SU-DHL-6 (cell line): ENCODE results near the gene PTCH2.

Experiments used
- H2AFZ ChIP-seq: fragments of 200-600 bp; sonication (generic); 2 replicates; pipeline ENCODE4 v1.6.1; 2014; ENCODE audit warnings: low read depth, mild to moderate bottlenecking, moderate library complexity, mixed read lengths, antibody characterized with exemption, low read length; ENCODE audit not compliant: severe bottlenecking
- H3F3A ChIP-seq: fragments of 200-600 bp; shearing (Covaris generic); 2 replicates; pipeline ENCODE4 v1.6.0; 2016; ENCODE audit warnings: antibody characterized with exemption, mild to moderate bottlenecking; ENCODE audit not compliant: insufficient read depth
- H3K27ac ChIP-seq: fragments of 200-600 bp; sonication (generic); 2 replicates; pipeline ENCODE4 v1.5.1; 2016; ENCODE audit warnings: low read depth, mild to moderate bottlenecking, low read length, moderate library complexity, mixed read lengths
- H3K27me3 ChIP-seq: fragments of 200-600 bp; sonication (generic), shearing (Covaris generic); 2 replicates; pipeline ENCODE4 v1.6.0; 2014; ENCODE audit warnings: mild to moderate bottlenecking, low read length
- H3K36me3 ChIP-seq: fragments of 200-600 bp; sonication (generic); 2 replicates; pipeline ENCODE4 v1.6.1; 2014; ENCODE audit warnings: mild to moderate bottlenecking, low read length, mixed read lengths
- H3K4me2 ChIP-seq: fragments of 300-600, 200-600 bp; shearing (Covaris generic), sonication (generic); 2 replicates; pipeline ENCODE4 v1.6.0; 2014; ENCODE audit warnings: low read length, low read depth, mild to moderate bottlenecking; ENCODE audit not compliant: poor library complexity, severe bottlenecking
- H3K4me3 ChIP-seq: fragments of 200-600 bp; sonication (generic); 2 replicates; pipeline ENCODE4 v1.5.1; 2014; ENCODE audit warnings: antibody characterized with exemption, low read length, mild to moderate bottlenecking, mixed read lengths; ENCODE audit not compliant: insufficient read depth, poor library complexity, severe bottlenecking
- H3K79me2 ChIP-seq: fragments of 200-600 bp; sonication (generic); 2 replicates; pipeline ENCODE4 v1.6.1; 2014; ENCODE audit warnings: mild to moderate bottlenecking, low read length, moderate library complexity; ENCODE audit not compliant: insufficient read depth
- H3K9ac ChIP-seq: fragments of 200-600 bp; sonication (generic); 2 replicates; pipeline ENCODE4 v1.7.0; 2014; ENCODE audit warnings: mild to moderate bottlenecking, low read length
- H3K9me2 ChIP-seq: fragments of 200-600 bp; sonication (generic); replicated peaks from 2 replicates; pipeline ENCODE4 v1.6.1; 2014; ENCODE audit warnings: low read length; ENCODE audit not compliant: insufficient read depth
- H3K9me3 ChIP-seq: fragments of 200-600 bp; sonication (generic); 2 replicates; pipeline ENCODE4 v1.6.1; 2014; ENCODE audit warnings: low read length, mixed read lengths; ENCODE audit not compliant: insufficient read depth
- H4K20me1 ChIP-seq: fragments of 200-600 bp; sonication (generic); 2 replicates; pipeline ENCODE4 v1.6.1; 2014; ENCODE audit warnings: low read depth, mild to moderate bottlenecking, antibody characterized with exemption, low read length, moderate library complexity, mixed read lengths
- CTCF ChIP-seq: fragments of 200-600 bp; sonication (generic); IDR thresholded peaks from one replicate; pipeline ENCODE4 v1.5.1; 2017; ENCODE audit warnings: antibody characterized with exemption, mild to moderate bottlenecking, low read length, moderate library complexity; ENCODE audit not compliant: insufficient read depth, poor library complexity, severe bottlenecking
- EZH2phosphoT487 ChIP-seq: fragments of 200-600 bp; sonication (generic), shearing (Covaris generic); conservative IDR thresholded peaks from 2 replicates; pipeline ENCODE4 v1.6.1; 2018; ENCODE audit warnings: mild to moderate bottlenecking, antibody characterized with exemption, low read length, moderate library complexity, mixed read lengths

PTCH2 gene

GRCh38 chr1:44842862-44843655 lies at the start of gene PTCH2:
Gene PTCH2 (minus strand): TSS chr1:44843253. CDS start chr1:44842932, 321 bp downstream.
- H3K4me3 ChIP-seq: no peak within 1 kb of the TSS
- H3K9me2 ChIP-seq: no peaks in the 10 kb centered on the region
- H3K27ac ChIP-seq: no peak within 1 kb of the TSS
- no peaks in the 10 kb centered on the region for H3K9me3 ChIP-seq
- H3K36me3 ChIP-seq: no peaks in the 10 kb centered on the region
- H3K4me2 ChIP-seq: peak within 1 kb of the TSS; percentile 25
- TF ChIP-seq CTCF (no peak), EZH2phosphoT487 (no peak)
- no peaks in the 10 kb centered on the region for H3K79me2 ChIP-seq
- no peak within 1 kb of the TSS for H3K9ac ChIP-seq
- no peaks in the 10 kb centered on the region for H3K27me3 ChIP-seq
- no peaks in the 10 kb centered on the region for H3F3A ChIP-seq
- no peak within 1 kb of the TSS for H2AFZ ChIP-seq
- H4K20me1 ChIP-seq: no peaks in the 10 kb centered on the region

- Histone ChIP-seq H3K4me2 (no peak overlapping the region), H3K27me3 (no peaks in the 10 kb centered on the region), H3K79me2 (no peaks in the 10 kb centered on the region), H4K20me1 (no peaks in the 10 kb centered on the region), H3F3A (no peaks in the 10 kb centered on the region), H3K36me3 (peaks cover 47% of the 10 kb centered on the region), H3K9me3 (peaks cover 30% of the 10 kb centered on the region; the same call in 1 of the 2 replicates), H3K27ac (no peak overlapping the region), H3K9ac (no peak overlapping the region), H3K4me3 (no peak overlapping the region), H2AFZ (no peak overlapping the region), H3K9me2 (no peaks in the 10 kb centered on the region)
- TF ChIP-seq EZH2phosphoT487 (no peak), CTCF (no peak)
These were observed 47.0 kb upstream of the PTCH2 start for GRCh38 chr1:44890007-44890406.

GRCh38 chr1:44885406-44885805 lies 42.4 kb upstream of the PTCH2 start:
- no peaks in the 10 kb centered on the region for H3K27me3 ChIP-seq
- H3K36me3 ChIP-seq: peaks cover 39% of the 10 kb centered on the region
- peaks cover 19% of the 10 kb centered on the region; the same call in 1 of the 2 replicates for H3K9me3 ChIP-seq
- no peak overlapping the region for H2AFZ ChIP-seq
- no peak overlapping the region for H3K4me2 ChIP-seq
- no peak for TF ChIP-seq CTCF
- TF ChIP-seq EZH2phosphoT487: no peak
- no peaks in the 10 kb centered on the region for H4K20me1 ChIP-seq
- no peaks in the 10 kb centered on the region for H3K79me2 ChIP-seq
- no peak overlapping the region for H3K4me3 ChIP-seq
- no peaks in the 10 kb centered on the region for H3K9me2 ChIP-seq
- H3K9ac ChIP-seq: no peak overlapping the region
- no peak overlapping the region for H3K27ac ChIP-seq
- no peaks in the 10 kb centered on the region for H3F3A ChIP-seq
